Anterior cingulate cortex (tissue), 58 donors: ENCODE results near the gene MSN.

Experiments
- DNase-seq, 58 donors: peaks; one replicate each; lab custom pipeline; 2025; lab: John Stamatoyannopoulos, UW

MSN gene

DNA sequence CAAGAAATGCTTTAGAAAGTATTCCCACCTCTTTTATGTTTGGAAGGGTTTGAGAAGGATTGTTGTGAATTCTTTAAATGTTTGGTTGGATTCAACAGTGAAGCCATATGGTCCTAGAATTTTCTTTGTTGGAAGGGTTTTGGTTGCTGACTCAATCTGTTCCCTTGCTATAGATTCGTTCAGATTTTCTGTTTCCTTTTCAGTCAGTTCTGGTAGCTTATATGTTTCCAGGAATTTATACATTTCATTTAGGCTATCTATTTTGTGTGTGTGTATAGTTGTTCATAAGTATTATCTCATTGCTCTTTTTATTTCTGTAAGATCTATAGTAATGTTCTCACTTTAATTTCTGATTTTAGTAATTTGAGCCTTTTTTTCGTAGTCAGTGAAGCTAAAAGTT is 114.4 kb downstream of the MSN start:
- no peak for DNase-seq

DNA sequence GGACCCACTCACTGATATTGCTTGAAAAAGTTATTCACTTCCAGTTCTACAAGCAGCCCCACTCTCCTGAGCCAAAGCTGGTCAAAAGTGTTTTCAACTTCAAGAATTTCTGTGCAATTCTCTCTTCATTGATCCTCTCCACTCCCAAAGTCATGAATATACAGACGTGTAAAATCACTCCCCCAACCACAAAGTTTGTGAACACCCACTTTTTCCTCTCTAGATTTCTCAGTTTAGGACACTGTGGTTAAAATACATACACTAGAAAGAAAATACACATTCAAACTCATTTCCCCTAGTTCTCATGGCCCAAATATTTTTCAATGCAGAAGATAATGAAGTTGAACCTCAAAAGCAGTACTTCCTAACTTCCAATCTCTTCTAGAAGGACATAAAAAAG is 116.3 kb downstream of the MSN start:
- DNase-seq: no peak
